ENCODE data around the gene ASTL.
A peak's percentile ranks its signal among the peaks of the same experiment; 100 is the strongest.
"Not testable (repeated sequence)": the region's sequence is repeated elsewhere in the genome, so short reads cannot be mapped to it uniquely, and the experiment has no call there.

ASTL gene

GRCh38 chr2:96097441-96097840, 40.9 kb downstream of the ASTL start:
- no peak for DNase-seq

DNA sequence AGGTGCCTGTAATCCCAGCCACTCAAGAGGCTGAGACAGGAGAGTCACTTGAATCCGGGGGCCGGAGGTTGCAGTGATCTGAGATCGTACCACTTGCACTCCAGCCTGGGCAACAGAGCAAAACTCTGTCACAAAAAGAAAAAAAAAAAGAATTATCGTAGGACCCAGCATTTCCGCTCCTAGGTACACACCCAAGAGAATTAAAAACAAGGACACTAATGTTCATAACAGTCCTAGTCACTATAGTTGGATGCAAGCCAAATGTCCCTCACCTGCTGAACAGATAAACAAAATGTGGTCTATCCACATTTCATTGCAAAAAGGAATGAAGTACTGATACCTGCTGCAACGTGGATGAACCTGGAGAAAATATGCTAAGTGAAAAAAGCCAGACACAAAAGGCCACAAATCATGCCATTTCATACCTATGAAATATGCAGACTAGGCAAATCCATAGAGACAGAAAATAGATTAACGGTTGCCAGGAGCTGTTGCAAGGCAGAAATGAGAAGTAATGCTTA, 43.1 kb downstream of the ASTL start:
- DNase-seq: no peak

- DNase-seq: no peak
These were observed 44.8 kb downstream of the ASTL start for GRCh38 chr2:96093528-96093927.

GRCh38 chr2:96092951-96093350, 45.4 kb downstream of the ASTL start:
- no peak for DNase-seq

- no peak for DNase-seq
These were observed 45.8 kb downstream of the ASTL start for GRCh38 chr2:96092573-96092877.

GRCh38 chr2:96091711-96092572, 46.4 kb downstream of the ASTL start:
- DNase-seq: peak; percentile 69

GRCh38 chr2:96091141-96091710, 47.1 kb downstream of the ASTL start:
- no peak for DNase-seq

GRCh38 chr2:96090196-96090926, 47.9 kb downstream of the ASTL start:
- DNase-seq: no peak

GRCh38 chr2:96089356-96090195, 48.7 kb downstream of the ASTL start:
- peak; percentile 11 for DNase-seq

DNA sequence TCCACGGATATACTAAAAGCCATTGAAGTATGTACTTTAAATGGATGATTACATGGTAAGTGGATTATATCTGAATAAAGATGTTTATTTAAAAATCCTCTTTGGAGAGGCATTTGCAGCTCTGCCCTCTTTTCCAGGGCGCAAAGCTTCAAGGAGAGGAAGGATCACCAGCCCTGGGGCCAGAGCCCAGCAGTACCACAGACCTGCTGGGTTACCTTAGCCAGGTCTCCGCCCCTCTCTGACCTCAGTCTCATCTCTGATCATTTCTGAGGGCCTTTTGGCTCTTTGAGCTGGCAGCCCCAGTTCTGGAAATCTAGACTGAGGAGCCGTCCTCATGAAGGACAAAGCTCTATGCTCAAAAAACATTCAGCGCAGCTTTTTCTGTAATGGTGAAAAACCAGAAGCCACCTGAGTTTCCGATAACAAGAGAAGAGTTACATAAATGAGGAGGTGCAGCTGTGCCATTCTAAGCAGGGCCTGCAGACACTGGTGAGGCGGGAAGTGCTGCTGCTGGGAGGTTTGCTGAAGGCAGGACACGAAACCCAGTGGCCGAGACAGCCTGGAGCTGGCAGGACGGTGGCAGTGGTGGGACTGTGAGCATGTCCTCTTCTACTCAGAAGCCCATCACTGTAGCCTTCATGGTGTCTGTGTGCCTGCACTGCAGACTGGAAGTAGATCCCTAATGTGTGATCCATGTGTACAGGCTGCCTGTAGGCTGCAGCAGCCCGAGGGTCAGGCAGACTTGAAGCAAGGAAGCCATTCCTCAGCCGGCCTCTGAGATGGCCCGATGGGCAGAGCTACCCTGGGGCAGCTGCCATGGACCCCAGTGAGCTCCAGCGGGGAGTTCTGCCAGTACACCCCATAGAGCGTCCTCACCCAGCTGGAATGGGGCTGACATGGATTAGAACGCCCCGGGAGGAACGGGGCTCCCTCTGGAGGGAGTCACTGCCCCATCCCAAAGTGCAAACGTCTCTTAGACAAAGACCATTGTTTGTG, 49.7 kb downstream of the ASTL start:
- DNase-seq: no peak

DNA sequence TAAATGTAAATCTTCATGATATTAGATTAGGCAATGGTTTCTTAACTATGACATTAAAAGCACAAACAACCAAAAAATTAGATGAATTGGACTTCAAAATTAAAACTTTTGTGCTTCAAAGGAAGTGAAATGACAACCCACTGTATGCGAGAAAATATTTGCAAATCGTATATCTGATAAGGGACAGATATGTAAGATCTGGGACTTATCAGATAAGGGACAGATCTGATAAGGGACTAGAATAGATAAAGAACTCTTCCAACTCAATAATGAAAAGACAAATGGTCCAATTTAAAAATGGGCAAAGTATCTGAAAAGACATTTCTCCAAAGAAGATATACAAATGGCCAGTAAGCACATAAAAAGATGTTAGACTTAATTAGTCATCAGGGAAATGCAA, 51.2 kb downstream of the ASTL start:
- DNase-seq: no peak

GRCh38 chr2:96085541-96086355, 52.6 kb downstream of the ASTL start:
- DNase-seq: no peak

- not testable (repeated sequence) for DNase-seq
These were observed 53.3 kb downstream of the ASTL start for GRCh38 chr2:96084858-96085518.

DNA sequence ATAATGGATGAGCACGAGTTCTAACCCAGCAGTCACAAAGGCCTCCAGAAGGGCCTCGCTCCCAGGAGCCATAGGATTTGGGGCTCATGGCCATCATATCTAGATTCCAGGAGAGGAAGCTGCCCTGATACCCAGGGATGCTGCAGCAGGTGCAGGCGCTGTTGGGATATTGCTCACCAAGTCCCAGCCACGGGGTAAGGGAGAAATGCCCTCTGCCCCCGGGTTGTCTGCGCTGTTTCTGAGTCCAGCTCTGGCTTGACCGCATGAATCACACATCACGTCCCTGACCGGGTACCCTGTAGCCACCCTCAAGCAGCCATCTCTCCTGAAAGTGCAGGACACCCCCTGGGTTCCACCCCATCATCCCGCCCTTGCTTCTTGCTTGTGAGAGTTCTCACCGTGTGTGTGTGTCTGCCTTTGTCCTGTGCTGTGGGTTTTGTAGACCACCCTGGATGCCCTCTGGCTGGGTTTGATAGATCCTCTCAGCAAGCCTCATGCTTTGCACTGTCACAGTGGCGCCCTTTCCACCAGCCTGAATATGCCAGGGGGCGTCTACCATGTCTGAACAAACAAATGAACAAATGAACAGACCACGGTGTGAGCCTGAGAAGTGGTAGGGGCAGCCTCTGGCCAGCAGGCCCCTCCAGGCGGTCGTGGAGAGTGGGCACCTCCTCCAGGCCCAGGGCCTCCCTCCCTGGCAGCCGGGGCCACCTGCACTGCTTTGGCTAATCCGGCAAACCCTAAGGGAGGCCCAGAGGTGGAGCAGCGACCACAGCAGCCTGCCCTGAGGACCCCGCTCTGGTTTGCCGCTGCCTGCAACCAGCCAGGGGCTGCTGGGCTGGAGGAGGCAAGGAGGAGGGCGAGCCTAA, 54.1 kb downstream of the ASTL start:
- no peak for DNase-seq

DNA sequence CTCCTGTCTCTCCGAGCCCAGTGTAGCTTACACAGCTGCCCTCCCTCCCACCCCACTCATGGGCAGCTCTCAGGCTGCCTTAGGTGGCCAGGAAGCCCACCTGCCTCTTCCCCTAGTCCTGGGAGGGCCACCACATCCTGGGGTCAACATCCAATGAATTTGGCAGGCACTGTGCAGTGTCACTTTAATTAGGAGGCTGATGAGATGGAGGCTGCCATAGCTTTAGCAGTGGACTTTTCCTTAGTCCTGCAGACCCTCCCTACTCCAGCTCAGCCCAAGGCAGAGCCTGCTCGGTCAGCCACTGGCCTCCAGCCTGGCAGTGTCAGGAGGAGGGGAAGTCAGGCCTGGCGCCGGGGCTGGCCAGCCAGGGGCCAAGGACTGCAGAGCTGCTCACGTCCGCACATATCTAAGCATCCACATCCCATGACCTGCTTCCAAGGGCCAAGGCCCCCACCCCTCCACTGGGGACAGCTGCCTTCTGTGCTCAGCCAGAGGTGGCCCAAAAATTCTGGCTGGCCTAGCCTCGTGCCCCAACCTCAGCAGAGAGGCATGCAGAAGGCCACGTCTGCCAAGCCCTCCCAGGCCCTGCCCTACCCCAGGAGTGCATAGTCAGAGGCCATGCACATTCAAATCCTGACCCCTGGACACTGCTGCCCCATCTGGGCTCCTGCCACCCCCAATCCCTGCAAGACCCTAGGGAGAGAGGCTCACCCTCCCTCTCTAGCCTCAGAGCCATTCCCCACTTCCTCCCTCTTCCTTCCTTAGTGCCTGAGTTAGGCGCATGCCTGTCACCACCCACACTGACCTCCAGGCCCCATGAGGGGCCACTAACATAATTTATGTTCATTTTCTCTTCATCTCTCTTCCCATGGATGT, 55.0 kb downstream of the ASTL start:
- no peak for DNase-seq

DNA sequence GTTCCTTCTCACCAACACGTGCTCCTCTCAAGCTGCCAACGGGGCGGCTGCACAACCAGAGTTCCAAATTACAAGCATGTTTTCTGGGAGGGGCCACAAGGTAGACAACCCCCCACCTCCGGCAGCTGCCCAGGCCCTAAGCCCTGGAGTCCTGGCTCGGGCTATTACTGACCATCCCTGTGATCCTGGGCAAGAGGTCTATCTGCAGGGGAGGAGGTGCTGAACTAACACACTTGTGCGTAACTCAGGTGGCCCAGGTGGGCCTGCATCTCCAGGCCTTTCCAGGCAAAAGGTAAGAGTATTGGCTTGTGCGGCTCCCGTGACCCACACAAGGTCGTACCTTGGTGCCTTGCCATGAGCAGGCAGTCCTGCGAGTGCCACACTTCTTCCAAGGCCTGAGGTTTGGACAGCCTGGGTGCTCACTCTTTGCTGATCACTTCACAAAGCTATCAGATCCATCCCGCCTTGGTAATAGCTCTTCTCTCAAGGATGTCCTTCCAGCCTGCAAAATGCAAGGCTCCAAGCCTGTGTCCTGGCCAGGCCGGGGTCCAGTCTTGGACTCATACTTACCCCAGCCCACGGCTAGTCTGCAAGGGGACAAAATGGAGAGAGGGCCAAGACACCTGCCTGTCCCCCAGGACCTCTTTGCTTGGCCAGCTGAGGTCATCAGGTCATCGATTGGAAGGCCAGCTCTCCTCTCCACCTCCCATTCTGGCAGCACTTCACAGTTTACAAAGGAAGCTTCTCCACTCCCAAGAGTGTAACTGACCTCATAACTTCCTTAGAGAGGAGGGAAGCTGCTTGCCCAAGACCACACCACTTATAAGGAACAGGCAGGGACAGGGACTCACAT, 55.9 kb downstream of the ASTL start:
- DNase-seq: no peak

DNA sequence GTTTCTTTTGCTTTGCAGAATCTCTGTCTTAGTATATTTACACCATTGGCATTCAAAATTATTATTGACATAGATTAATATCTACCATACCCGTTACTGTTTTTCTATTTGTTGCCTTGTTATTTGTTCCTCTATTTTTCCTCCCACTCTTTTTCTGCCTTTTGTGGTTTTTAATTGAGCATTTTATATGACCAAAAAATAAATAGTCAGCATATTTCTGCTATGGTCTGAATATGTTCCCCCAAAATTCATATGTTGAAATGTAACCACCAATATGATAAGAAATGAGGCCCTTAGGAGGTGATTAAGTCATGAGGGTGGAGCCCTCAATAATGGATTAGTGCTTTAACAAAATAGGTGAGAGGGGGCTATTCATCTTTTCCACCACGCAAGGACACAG, 57.3 kb downstream of the ASTL start:
- no peak for DNase-seq

Measured in SHP77 treated with DMSO at 0.1 percent for 48 hours (cell line).